K562 (cell line): ENCODE data around the gene VNN1. TPM values are rescaled to one million over a fixed set of nuclear protein-coding genes. Genes with fewer than 3 reads are reported as not detected.

Experiments used
- ATAC-seq: fragments of 200-7000 bp; cut with Tn5 transposase; 3 replicates; pipeline ENCODE4 v1.9.1; 2020; ENCODE audit warnings: moderate library complexity
- BruUV-seq: library from RNA; stranded (reverse); fragments of 400-500 nt; replicated peaks from 2 replicates; lab custom pipeline; 2021; lab: Mats Ljungman, UMichigan
- CTCF ChIA-PET: fragments of 300-600 bp; formaldehyde crosslinking; extraction: SDS; loops from one replicate; lab custom pipeline; 2021; ENCODE audit warnings: low intra/inter-chr PET ratio; lab: Yijun Ruan, JAX
- POLR2A ChIA-PET: fragments of 300-600, 350-650 bp; sonication (Branson Sonifier 250); formaldehyde crosslinking; extraction: SDS; loops from one replicate; lab custom pipeline; 2021; ENCODE audit warnings: antibody characterized with exemption, inconsistent platforms; lab: Yijun Ruan, JAX
- DNase-seq, 4 experiments: peaks; one replicate each; pipeline versions ENCODE4 v3.0.0 to v3.0.0-alpha.2; 2011 to 2018; ENCODE audit warnings: low spot score in 3 of 4, mixed read lengths in 3 of 4; ENCODE audit errors: extremely low read depth in 1 of 4
- FAIRE-seq: peaks from 2 replicates; lab custom pipeline; 2011; peaks lifted over from hg19 to GRCh38; lab: Jason Lieb, UNC
- H2AFZ ChIP-seq: 2 replicates; pipeline ENCODE4 v1.6.0; 2011; ENCODE audit warnings: low read depth, low read length, control low read depth, inconsistent platforms
- H3K27ac ChIP-seq: fragments of 200-600 bp; 3 replicates; pipeline ENCODE4 v1.8.0; 2011; ENCODE audit warnings: low read depth, mild to moderate bottlenecking, control low read depth, inconsistent platforms, low read length, moderate library complexity, mixed read lengths; ENCODE audit errors: extremely low read depth
- H3K27me3 ChIP-seq, 2 experiments: fragments of 300-600 bp in 1 of 2; 2 replicates in 1 of 2; 3 replicates in 1 of 2; pipeline versions ENCODE4 v1.6.0 to v1.8.0; 2011; ENCODE audit warnings: inconsistent platforms in 2 of 2, low read length in 2 of 2, mild to moderate bottlenecking in 1 of 2, mixed read lengths in 1 of 2, moderate library complexity in 1 of 2; ENCODE audit not compliant: control insufficient read depth in 2 of 2, insufficient read depth in 2 of 2
- H3K36me3 ChIP-seq: fragments of 300-600 bp; 3 replicates; pipeline ENCODE4 v1.8.0; 2011; ENCODE audit warnings: mild to moderate bottlenecking, low read length, inconsistent platforms; ENCODE audit not compliant: control insufficient read depth, insufficient read depth
- H3K4me1 ChIP-seq, 2 experiments: fragments of 200-600 bp in 1 of 2; replicated peaks in 1 of 2; 2 replicates in 1 of 2; 3 replicates in 1 of 2; pipeline versions ENCODE4 v1.5.1 to v1.8.0; 2011; ENCODE audit warnings: inconsistent platforms in 2 of 2, low read length in 2 of 2, mild to moderate bottlenecking in 1 of 2, mixed read lengths in 1 of 2, moderate library complexity in 1 of 2; ENCODE audit not compliant: control insufficient read depth in 2 of 2, insufficient read depth in 2 of 2
- H3K4me2 ChIP-seq: 2 replicates; pipeline ENCODE4 v1.6.1; 2011; ENCODE audit warnings: low read length, control low read depth, inconsistent platforms, mixed read lengths; ENCODE audit not compliant: insufficient read depth
- H3K4me3 ChIP-seq: fragments of 200-600 bp; sonication (generic), shearing (Covaris generic); 2 replicates; pipeline ENCODE4 v1.5.1; 2016; ENCODE audit warnings: control low read depth, inconsistent platforms
- H3K79me2 ChIP-seq: fragments of 200-600 bp; 3 replicates; pipeline ENCODE4 v1.8.0; 2011; ENCODE audit warnings: low read length, inconsistent platforms; ENCODE audit not compliant: control insufficient read depth, insufficient read depth
- H3K9ac ChIP-seq, 2 experiments: 2 replicates each; pipeline versions ENCODE4 v1.6.0 to v1.6.1; 2011; ENCODE audit warnings: low read depth in 2 of 2, low read length in 2 of 2, control low read depth in 1 of 2, inconsistent platforms in 1 of 2, mild to moderate bottlenecking in 1 of 2, mixed read lengths in 1 of 2; ENCODE audit not compliant: insufficient read depth in 1 of 2
- H3K9me1 ChIP-seq: one replicate; pipeline ENCODE4 v1.6.0; 2011; ENCODE audit warnings: inconsistent platforms, mild to moderate bottlenecking, low read length, moderate library complexity; ENCODE audit not compliant: control insufficient read depth, insufficient read depth
- H3K9me3 ChIP-seq: replicated peaks from 2 replicates; pipeline ENCODE4 v1.5.1; 2011; ENCODE audit warnings: low read depth, low read length, inconsistent platforms; ENCODE audit not compliant: control insufficient read depth, insufficient read depth
- H4K20me1 ChIP-seq: replicated peaks from 2 replicates; pipeline ENCODE4 v1.6.1; 2011; ENCODE audit warnings: low read length, inconsistent platforms, mixed read lengths; ENCODE audit not compliant: control insufficient read depth, insufficient read depth
- WGBS: fragments of 100-300 bp; shearing (Covaris generic); methylation state at CpG from one replicate; pipeline ENCODE4 v1.1.6; 2016; ENCODE audit warnings: low coverage, mixed read lengths; ENCODE audit not compliant: insufficient coverage; ENCODE audit errors: missing lambda C conversion rate; 5-methylcytosine and 5-hydroxymethylcytosine counted together
- in situ Hi-C: fragments of 300-500 bp; cut with MboI; formaldehyde crosslinking; loops from 4 replicates; pipeline ENCODE4 v1.15.0; 2018; ENCODE audit warnings: inconsistent platforms, mixed read lengths
- intact Hi-C: fragments of 100-400 bp; cut with micrococcal nuclease; formaldehyde crosslinking; loops from 2 replicates; pipeline ENCODE4 v1.14.2; 2022
- polyA plus RNA-seq, 8 experiments: library from polyadenylated mRNA; depleted of rRNA in 4 of 8; stranded (reverse) in 5 of 8; unstranded in 3 of 8; fragments of >200 nt; fragmentation: Nextera tagmentation in 2 of 8; fragmentation: Illumina TruSeq in 1 of 8; extraction: Ambion mirVana in 2 of 8; extraction: Trizol in 1 of 8; gene quantifications; 2 replicates each; pipeline versions ENCODE4 v1.2.1 to v1.2.3, GENCODE V29; 2011 to 2014; ENCODE audit warnings: inconsistent platforms in 1 of 8, missing spikeins in 1 of 8
- total RNA-seq, 7 experiments: library from RNA; depleted of rRNA in 6 of 7; stranded (reverse); fragments of >200 nt in 6 of 7; fragmentation: Illumina TruSeq in 2 of 7; extraction: Trizol in 2 of 7; gene quantifications; 2 replicates each; pipeline versions ENCODE4 v1.2.1 to v1.2.3, GENCODE V29; 2011 to 2021; ENCODE audit warnings: low replicate concordance in 1 of 7
- TF ChIP-seq, protein P1 (sequence below), 2 experiments: fragments of 450-650 bp; IDR thresholded peaks; 2 replicates each; pipeline ENCODE4 v1.6.1; 2018; ENCODE audit warnings: mild to moderate bottlenecking in 2 of 2, low read depth in 1 of 2; ENCODE audit not compliant: partially characterized antibody in 2 of 2

Gene VNN1
- total and polyA plus RNA-seq, 9 of the 15 experiments (the other 6 are each of a cell fraction or from before 2014, with no cell fraction given): not detected

DNA sequence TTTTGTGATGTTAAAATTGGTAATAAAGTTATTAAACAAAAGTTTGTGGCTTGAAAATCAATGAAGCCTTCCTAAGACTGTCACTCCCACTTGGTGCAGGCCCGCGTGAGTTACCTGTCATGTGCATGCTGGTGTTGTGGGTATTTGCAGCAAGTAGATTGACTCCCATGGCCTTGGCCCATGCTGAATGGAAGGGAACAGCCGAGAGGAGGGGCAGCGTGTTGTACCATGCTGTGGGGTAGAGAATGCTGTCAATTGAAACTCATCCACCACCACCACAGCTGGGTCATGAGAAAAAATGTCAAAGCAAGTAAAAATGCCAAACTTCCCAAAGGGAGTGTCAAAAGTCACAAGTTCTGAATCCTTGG is 12.7 kb upstream of the VNN1 start:
- no peaks in the 10 kb centered on the region for H3K9me3 ChIP-seq
- TF ChIP-seq, protein P1, sequence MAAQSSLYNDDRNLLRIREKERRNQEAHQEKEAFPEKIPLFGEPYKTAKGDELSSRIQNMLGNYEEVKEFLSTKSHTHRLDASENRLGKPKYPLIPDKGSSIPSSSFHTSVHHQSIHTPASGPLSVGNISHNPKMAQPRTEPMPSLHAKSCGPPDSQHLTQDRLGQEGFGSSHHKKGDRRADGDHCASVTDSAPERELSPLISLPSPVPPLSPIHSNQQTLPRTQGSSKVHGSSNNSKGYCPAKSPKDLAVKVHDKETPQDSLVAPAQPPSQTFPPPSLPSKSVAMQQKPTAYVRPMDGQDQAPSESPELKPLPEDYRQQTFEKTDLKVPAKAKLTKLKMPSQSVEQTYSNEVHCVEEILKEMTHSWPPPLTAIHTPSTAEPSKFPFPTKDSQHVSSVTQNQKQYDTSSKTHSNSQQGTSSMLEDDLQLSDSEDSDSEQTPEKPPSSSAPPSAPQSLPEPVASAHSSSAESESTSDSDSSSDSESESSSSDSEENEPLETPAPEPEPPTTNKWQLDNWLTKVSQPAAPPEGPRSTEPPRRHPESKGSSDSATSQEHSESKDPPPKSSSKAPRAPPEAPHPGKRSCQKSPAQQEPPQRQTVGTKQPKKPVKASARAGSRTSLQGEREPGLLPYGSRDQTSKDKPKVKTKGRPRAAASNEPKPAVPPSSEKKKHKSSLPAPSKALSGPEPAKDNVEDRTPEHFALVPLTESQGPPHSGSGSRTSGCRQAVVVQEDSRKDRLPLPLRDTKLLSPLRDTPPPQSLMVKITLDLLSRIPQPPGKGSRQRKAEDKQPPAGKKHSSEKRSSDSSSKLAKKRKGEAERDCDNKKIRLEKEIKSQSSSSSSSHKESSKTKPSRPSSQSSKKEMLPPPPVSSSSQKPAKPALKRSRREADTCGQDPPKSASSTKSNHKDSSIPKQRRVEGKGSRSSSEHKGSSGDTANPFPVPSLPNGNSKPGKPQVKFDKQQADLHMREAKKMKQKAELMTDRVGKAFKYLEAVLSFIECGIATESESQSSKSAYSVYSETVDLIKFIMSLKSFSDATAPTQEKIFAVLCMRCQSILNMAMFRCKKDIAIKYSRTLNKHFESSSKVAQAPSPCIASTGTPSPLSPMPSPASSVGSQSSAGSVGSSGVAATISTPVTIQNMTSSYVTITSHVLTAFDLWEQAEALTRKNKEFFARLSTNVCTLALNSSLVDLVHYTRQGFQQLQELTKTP (IDR thresholded peaks at IDR 0.05; ENCODE audit: low read depth in 1 of 2, partially characterized antibody in 2 of 2): no peak
- TF ChIP-seq, all 486 proteins: peak for 0
- POLR2A ChIA-PET: no interaction called here
- Histone ChIP-seq H3K4me1 (no peaks in the 10 kb centered on the region), H2AFZ (no peak overlapping the region), H3K79me2 (no peaks in the 10 kb centered on the region), H4K20me1 (no peaks in the 10 kb centered on the region), H3K36me3 (no peaks in the 10 kb centered on the region), H3K4me2 (no peak overlapping the region), H3K9ac (no peak overlapping the region), H3K9me1 (no peaks in the 10 kb centered on the region), H3K4me3 (no peak overlapping the region), H3K27me3 (peaks cover 3 to 12% of the 10 kb centered on the region in 2 experiments; a peak in 4 of 5 replicates), H3K27ac (no peak overlapping the region)
- intact Hi-C loops: no loop called here
- 4% methylated on average over 4 of the region's 4 CpGs for WGBS
- DNase-seq: no peak
- CTCF ChIA-PET: no interaction called here
- no peak for FAIRE-seq
- ATAC-seq: no peak
- in situ Hi-C loops: no loop called here
- BruUV-seq: no TSS peak
